UCSD-AML1 (cell line): ENCODE measurements around the gene ETV6.
"Not testable (repeated sequence)": the region's sequence is repeated elsewhere in the genome, so short reads cannot be mapped to it uniquely, and the experiment has no call there.

Experiments used
- DNase-seq: peaks from one replicate; lab custom pipeline; 2025; ENCODE audit not compliant: unreplicated experiment; lab: John Stamatoyannopoulos, UW

Gene ETV6

GRCh38 chr12:11649413-11650285, at the start of gene ETV6:
ETV6 (plus strand) TSS chr12:11649674; CDS start chr12:11650128, 454 bp downstream.
- DNase-seq: peak; percentile 77

GRCh38 chr12:11600199-11600598, 49.3 kb upstream of the ETV6 start:
- DNase-seq: no peak

GRCh38 chr12:11601647-11602046, 47.8 kb upstream of the ETV6 start:
- DNase-seq: no peak

- no peak for DNase-seq
Observed at GRCh38 chr12:11607313-11608081, 42.0 kb upstream of the ETV6 start.

- DNase-seq: no peak
Observed at GRCh38 chr12:11609045-11609444, 40.4 kb upstream of the ETV6 start.

- DNase-seq: no peak
Observed at GRCh38 chr12:11615481-11615880, 34.0 kb upstream of the ETV6 start.

GRCh38 chr12:11618046-11618445, 31.4 kb upstream of the ETV6 start:
- DNase-seq: no peak

GRCh38 chr12:11621797-11622423, 27.6 kb upstream of the ETV6 start:
- no peak for DNase-seq

- peak; percentile 22 for DNase-seq
Observed at GRCh38 chr12:11622876-11623281, 26.6 kb upstream of the ETV6 start.

GRCh38 chr12:11623382-11623781, 26.1 kb upstream of the ETV6 start:
- DNase-seq: no peak

- no peak for DNase-seq
Observed at GRCh38 chr12:11624116-11624515, 25.4 kb upstream of the ETV6 start.

GRCh38 chr12:11627709-11628108, 21.8 kb upstream of the ETV6 start:
- DNase-seq: not testable (repeated sequence)

GRCh38 chr12:11628353-11628752, 21.1 kb upstream of the ETV6 start:
- DNase-seq: no peak

- no peak for DNase-seq
Observed at GRCh38 chr12:11630046-11630706, 19.3 kb upstream of the ETV6 start.

- no peak for DNase-seq
Observed at GRCh38 chr12:11631288-11631687, 18.2 kb upstream of the ETV6 start.

- not testable (repeated sequence) for DNase-seq
Observed at GRCh38 chr12:11631881-11632280, 17.6 kb upstream of the ETV6 start.

GRCh38 chr12:11633968-11634367, 15.5 kb upstream of the ETV6 start:
- no peak for DNase-seq

GRCh38 chr12:11635341-11635740, 14.1 kb upstream of the ETV6 start:
- DNase-seq: no peak

- no peak for DNase-seq
Observed at GRCh38 chr12:11638315-11638916, 11.1 kb upstream of the ETV6 start.

GRCh38 chr12:11639454-11639853, 10.0 kb upstream of the ETV6 start:
- no peak for DNase-seq

- DNase-seq: no peak
Observed at GRCh38 chr12:11641522-11641921, 8.0 kb upstream of the ETV6 start.
